NCI-H524 treated with DMSO at 0.1 percent for 48 hours (cell line): ENCODE data around the gene GFRA1.
"Not testable (repeated sequence)": the region's sequence is repeated elsewhere in the genome, so short reads cannot be mapped to it uniquely, and the experiment has no call there.

Source experiments
- DNase-seq: peaks from one replicate; lab custom pipeline; 2025; lab: John Stamatoyannopoulos, UW

GFRA1 gene

DNA sequence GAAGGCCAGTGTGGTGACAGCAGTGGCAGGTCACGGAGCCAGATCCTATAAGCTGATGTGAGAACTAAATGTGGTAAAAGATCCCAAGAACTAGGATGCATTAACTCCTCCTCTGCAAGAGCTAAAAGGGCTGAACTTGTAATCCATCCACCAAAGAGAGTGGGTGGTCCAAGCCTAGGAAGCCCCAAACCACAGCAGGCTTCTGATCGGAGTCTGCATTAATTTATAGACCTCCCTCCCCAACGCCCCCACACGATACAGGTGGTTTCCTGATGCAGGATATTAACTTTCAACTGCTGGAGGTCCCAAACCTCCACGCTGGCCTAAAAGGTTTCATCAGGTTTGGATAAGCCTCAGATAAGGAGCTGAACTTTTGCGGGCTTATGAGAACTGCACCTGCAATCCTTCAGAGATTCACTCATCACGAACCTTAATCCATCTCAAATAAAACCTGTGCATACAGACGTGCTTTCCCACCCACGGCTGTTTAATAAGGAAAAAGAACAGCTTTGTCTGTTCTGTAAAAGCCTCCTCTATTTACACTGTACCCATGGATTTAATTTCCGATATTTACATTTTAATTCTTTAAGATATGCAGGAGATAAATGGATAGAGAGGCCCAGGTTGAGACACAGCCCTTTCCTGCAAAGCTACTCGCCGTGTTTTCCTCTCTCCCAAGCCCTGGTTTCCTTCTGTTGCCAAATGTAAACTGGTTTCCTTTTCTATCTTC is 74.9 kb downstream of the GFRA1 start:
- no peak for DNase-seq

- no peak for DNase-seq
Observed at GRCh38 chr10:116195583-116195982, 77.4 kb downstream of the GFRA1 start.

- DNase-seq: no peak
Observed at GRCh38 chr10:116195039-116195438, 78.0 kb downstream of the GFRA1 start.

- DNase-seq: no peak
Observed at GRCh38 chr10:116194061-116194460, 78.9 kb downstream of the GFRA1 start.

- no peak for DNase-seq
Observed at GRCh38 chr10:116190883-116191282, 82.1 kb downstream of the GFRA1 start.

- no peak for DNase-seq
Observed at GRCh38 chr10:116186273-116186672, 86.7 kb downstream of the GFRA1 start.

GRCh38 chr10:116185199-116185867 is 87.7 kb downstream of the GFRA1 start:
- DNase-seq: no peak

- no peak for DNase-seq
Observed at GRCh38 chr10:116184512-116184794, 88.6 kb downstream of the GFRA1 start.

- DNase-seq: peak; percentile 26
Observed at GRCh38 chr10:116183733-116184511, 89.1 kb downstream of the GFRA1 start.

GRCh38 chr10:116182426-116182825 is 90.6 kb downstream of the GFRA1 start:
- DNase-seq: no peak

DNA sequence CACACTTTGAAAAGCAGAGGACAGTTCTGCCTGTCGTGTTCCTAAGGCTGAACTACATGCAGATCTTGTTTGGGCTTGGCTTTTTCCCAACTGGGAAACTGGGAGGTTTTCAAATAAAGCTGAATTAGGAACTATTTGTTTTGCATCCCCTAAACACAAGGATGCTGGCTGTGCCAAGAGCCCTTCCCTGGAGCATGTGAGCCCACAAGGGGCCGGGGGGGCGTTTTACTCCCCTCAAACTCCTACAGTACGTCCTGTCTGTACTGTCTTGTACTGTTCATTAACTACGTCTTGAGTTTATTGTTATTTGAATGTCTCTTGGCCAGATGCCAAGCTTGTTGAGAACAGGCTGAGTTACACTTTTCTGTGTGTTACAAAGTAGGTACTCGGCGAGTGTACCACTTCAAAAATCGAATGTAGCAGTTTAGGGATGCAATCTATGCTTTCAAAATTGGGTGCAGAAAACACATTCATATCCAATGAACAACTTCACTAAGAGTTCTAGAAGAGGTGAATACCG is 94.9 kb downstream of the GFRA1 start:
- no peak for DNase-seq

DNA sequence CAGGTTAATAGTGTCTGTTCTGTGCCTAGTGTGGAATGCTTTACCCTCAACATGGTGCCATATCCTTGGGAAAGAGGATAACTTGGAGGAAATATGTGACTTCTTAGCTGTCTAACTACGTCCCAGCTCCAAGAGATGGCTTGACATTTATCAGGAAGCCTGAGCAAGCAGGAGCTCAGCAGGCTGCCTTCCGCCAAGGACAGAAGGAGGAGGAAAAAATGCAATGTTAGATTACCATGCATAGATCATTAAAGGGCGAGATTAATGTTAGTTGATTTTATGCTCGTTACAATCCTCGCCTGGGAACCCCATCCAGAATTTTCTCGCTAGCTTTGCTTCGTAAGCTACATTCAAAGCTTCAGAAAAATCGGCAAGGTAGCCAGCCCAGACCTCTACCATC is 97.8 kb downstream of the GFRA1 start:
- DNase-seq: no peak

- DNase-seq: no peak
Observed at GRCh38 chr10:116171505-116171904, 101.5 kb downstream of the GFRA1 start.

GRCh38 chr10:116170815-116171250 is 102.2 kb downstream of the GFRA1 start:
- peak; percentile 16 for DNase-seq

DNA sequence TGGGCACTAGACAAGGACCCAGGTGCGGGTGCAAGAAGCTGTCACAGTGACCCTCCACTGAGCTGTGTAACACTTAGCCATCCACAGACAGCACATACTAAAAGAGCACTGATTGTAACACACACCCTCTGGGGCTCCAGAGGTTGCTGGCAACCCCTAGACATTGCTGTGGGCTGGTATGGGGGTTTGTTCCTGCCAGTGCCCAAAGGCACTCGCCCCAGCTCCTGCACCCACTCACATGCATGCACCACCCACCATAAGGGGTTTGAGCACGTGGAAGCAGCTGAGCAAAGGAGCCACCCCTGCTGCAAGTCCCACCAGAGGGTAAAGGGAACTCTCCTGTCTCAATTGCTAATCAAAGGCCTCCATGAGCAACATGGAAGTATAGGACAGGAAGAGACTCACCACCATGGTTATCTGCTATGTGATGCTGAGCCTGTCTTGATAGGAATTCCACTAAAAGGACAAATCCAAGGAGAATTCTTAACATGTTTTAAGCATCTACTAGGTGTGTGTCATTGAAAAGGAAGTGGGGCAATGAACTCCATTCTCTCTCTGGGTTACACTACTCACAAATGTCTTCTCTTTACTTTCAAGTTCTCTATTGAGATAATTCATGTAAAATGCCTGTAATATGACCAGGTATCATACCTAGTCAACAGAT is 103.1 kb downstream of the GFRA1 start:
- no peak for DNase-seq

- DNase-seq: no peak
Observed at GRCh38 chr10:116168745-116169144, 104.3 kb downstream of the GFRA1 start.

DNA sequence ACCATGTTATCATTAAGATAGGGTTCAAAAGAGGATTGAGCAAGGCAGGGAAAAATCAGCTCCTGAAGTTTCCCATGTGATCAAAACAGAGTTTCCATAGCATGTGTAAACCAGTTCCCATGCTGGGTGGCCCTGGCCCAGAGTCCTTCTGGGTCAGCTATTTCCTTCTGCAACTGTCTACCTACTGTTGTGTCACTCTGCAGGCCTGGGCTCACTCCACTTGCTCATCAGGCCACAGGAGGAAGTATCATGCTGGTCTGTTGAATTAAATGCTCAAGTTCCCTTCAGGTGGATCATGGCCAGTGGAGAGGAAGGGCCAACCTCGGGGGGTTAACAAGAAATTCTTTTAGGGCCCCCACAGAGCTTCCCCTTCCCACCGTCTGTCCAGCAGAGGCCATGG is 104.7 kb downstream of the GFRA1 start:
- no peak for DNase-seq

GRCh38 chr10:116165941-116166340 is 107.1 kb downstream of the GFRA1 start:
- not testable (repeated sequence) for DNase-seq

GRCh38 chr10:116164291-116164690 is 108.7 kb downstream of the GFRA1 start:
- DNase-seq: no peak

GRCh38 chr10:116163333-116164131 is 109.5 kb downstream of the GFRA1 start:
- DNase-seq: no peak

- no peak for DNase-seq
Observed at GRCh38 chr10:116162851-116163250, 110.2 kb downstream of the GFRA1 start.
